Left hindlimb (tissue), 1 donor: ENCODE data around the gene ACTN4.
"Not testable (repeated sequence)": the region's sequence is repeated elsewhere in the genome, so short reads cannot be mapped to it uniquely, and the experiment has no call there.

ENCODE experiments used
- DNase-seq: peaks from one replicate; pipeline ENCODE4 v3.0.0-alpha.2; 2018

The ACTN4 gene

GRCh38 chr19:38741670-38742069, 94.2 kb downstream of the ACTN4 start:
- no peak for DNase-seq

DNA sequence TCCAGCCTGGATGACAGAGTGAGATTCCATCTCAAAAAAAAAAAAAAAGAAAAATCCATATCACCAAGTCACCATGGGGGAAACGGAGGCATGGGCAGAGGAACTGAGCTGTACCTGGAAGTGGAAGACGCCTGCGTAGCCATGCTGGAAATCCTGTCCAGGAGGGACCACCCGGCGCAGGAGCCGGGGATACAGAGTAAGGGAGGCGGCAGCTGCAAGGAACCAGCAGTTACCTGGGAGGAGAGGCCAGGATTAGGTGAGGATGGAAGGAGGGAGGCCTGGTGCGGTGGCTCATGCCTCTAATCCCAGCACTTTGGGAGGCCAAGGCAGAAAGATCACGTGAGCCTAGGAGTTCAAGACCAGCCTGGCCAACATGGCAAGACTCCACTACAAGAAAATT, 94.8 kb downstream of the ACTN4 start:
- DNase-seq: no peak

DNA sequence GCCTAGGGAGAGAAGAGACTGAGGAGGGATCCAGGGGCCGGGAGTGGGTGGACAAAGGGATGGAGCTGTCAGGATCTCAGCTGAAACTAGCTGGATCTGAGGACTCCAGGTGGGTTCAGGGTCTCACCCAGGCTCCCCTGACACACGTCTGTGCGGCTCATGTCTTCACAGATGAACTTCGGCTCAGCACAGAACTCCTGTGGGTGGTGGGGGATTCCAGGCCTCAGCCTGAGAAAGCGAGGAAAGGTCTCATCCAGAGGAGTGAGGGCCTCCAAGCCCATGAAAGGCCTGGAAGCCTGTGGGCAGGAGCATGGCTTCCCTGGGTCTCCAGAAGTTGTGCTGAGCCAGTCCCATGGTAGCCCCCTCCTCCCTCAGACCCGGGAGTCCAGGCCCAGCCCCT, 95.5 kb downstream of the ACTN4 start:
- no peak for DNase-seq

GRCh38 chr19:38743394-38744297, 96.2 kb downstream of the ACTN4 start:
- DNase-seq: no peak

DNA sequence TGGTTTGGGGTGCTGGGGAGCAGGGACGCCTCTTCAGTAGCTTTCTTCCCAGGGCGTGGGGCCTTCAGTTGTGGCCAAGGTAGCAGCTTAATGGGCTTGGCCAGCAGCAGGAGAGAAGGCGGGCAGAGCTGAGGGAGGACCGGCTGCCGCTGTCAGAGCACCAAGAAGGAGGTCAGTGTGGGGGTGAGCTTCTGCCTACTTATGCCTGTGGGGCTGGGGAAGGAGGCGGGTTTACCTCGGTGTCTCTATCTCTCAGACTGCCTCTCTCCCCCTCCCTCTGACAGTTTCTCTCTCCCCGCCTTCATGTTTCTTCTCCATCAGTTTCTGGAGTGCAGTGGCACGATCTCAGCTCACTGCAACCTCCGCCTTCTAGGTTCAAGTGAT, 96.8 kb downstream of the ACTN4 start, which contains the start of gene CAPN12:
Gene CAPN12, minus strand, starts transcription at position 177 of the 384 bp plus-strand sequence. CDS start 309 bp downstream, outside the sequence.
- DNase-seq: no peak

- no peak for DNase-seq
These were observed 97.4 kb downstream of the ACTN4 start for GRCh38 chr19:38744874-38745273.

DNA sequence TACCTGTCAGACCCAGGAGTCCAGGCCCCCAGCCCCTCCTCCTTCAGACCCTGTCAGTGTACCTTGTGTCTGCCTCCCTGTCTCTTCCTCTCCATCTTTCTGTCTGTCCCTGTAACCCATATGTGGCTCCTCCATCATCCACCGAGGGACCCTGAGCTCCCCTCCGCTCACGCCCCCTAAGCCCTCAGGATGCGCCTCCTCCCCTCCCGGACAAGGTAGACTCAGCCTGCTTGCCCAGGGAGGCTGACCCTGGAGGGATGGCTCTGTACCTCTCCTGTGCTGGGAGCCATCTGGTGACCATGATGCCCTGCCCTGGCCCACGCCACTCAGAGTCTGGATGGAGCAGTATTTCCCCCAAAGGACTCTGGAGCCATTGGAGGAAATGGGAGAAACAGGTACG, 97.9 kb downstream of the ACTN4 start:
- DNase-seq: no peak

GRCh38 chr19:38753783-38754182, 106.3 kb downstream of the ACTN4 start:
- not testable (repeated sequence) for DNase-seq

DNA sequence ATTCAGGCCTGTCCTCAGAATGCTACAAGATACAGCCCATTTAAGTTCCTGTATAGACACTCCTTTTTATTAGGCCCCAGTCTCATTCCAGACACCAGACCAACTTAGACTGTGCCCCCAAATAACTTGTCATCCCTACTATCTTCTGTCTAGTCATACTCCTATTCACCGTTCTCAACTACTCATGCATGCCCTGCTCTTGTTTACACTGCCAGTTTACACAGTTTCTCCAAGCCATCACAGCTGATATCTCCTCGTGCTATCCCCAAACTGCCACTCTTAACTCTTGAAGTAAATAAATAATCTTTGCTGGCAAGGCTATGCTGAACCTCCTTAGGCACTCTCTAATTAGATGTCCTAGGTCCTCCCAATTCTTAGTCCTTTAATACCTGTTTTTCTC, 106.7 kb downstream of the ACTN4 start:
- DNase-seq: not testable (repeated sequence)

DNA sequence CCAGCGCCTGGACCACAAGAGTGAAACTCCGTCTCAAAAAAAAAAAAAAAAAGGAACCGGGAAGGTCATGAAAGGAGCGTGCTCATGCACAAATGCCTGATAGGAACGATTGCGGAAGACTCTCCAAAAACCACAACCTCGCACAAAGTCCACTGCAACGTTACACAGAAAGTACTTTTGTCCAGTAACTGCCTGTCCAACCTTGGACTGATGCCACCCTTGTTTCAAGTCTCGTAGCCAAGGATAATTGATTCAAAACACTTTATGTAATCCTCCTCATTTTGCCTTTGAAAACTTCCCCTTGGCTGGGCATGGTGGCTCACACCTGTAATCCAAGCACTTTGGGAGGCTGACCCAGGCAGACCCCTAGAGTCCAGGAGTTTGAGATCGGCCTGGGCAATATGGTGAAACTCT, 112.1 kb downstream of the ACTN4 start:
- no peak for DNase-seq

DNA sequence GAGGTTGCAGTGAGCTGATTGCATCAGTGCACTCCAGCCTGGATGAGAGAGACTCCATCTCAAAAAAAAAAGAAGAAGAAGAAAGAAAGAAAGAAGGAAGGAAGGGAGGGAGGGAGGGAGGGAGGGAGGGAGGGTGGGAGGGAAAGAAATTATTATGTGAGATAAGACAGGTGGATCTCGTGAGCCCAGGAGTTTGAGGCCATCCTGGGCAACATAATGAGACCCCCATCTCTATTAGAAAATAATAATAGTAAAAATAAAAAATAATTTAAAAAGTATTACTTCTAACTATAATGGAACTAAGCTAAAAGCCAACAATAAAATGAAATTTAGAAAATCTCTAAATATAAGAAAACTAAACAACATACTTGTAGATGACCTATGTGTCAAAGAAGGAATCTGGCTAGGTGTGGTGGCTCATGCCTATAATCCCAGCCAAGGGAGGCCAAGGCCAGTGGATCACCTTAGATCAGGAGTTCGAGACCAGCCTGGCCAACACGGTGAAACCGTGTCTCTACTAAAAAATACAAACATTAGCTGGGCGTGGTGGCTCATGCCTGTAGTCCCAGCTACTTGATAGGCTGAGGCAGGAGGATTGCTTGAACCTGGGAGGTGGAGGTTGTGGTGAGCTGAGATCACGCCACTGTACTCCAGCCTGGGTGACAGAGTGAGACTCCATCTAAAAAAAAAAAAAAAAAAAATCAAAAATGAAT, 113.5 kb downstream of the ACTN4 start:
- not testable (repeated sequence) for DNase-seq

- DNase-seq: not testable (repeated sequence)
These were observed 114.5 kb downstream of the ACTN4 start for GRCh38 chr19:38761884-38762389.

GRCh38 chr19:38763795-38764220, 116.4 kb downstream of the ACTN4 start:
- DNase-seq: no peak

DNA sequence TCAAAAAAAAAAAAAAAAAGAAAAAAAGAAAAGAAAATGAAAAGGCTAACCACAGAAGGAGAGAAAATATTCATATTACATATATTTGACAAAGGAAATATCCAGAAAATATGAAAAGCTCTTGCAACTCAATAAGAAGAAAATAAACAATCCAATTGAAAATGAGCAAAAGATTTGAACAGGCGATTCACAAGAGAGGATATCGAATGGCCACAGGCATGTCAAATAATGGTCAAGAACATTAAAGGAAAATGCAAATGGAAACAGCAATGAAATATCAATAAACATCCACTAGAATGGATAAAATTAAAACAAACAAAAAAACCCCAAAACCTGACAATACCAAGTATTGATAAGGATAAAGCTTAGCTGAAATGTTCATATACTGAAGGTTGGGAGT, 117.8 kb downstream of the ACTN4 start:
- no peak for DNase-seq

GRCh38 chr19:38766276-38767047, 119.0 kb downstream of the ACTN4 start:
- DNase-seq: no peak

DNA sequence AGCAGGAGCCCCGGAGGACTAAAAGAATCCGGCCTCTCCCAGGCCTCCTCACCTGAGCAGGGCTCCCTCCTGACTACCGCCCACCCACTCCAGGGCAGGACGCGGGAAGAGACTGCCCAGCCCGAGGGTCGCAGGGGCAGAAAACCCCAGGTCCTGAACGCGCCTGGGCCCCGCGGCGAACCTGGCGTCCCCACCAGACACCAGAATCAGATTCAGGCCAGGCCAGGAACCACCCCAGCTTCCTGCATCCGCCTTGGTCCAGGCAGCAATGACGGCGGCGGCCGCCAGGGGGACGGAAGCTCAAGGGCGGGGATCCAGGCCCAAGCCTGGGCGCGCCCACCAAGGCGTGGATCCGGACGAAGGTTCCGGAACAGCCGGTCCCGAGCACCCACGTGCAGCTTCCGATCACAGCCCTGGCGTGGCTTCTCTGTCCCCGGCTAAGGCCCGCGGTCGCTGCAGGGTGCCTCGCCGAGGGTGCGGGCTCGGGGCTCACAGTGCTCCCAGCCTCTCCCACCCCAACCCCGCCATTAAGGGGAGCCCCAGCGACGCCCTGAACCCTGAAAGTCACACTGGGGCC, 122.3 kb downstream of the ACTN4 start:
- peak; percentile 89 for DNase-seq

GRCh38 chr19:38770228-38770948, 122.9 kb downstream of the ACTN4 start:
- DNase-seq: not testable (repeated sequence)

GRCh38 chr19:38770949-38771275, 123.5 kb downstream of the ACTN4 start:
- not testable (repeated sequence) for DNase-seq

GRCh38 chr19:38771569-38771968, 124.1 kb downstream of the ACTN4 start:
- not testable (repeated sequence) for DNase-seq

- DNase-seq: no peak
These were observed 126.2 kb downstream of the ACTN4 start, which contains the start of gene LGALS7 for GRCh38 chr19:38773469-38774177. Gene LGALS7 (minus strand): TSS chr19:38773517. CDS start chr19:38773492, 25 bp downstream.
